Common myeloid progenitor, CD34-positive (primary cell): ENCODE measurements around the gene CDADC1.
"Not testable (repeated sequence)": the region's sequence is repeated elsewhere in the genome, so short reads cannot be mapped to it uniquely, and the experiment has no call there.

ENCODE experiments used
- CTCF ChIA-PET: fragments of 350-600 bp; sonication (Branson Sonifier 250); formaldehyde crosslinking; loops from one replicate; lab custom pipeline; 2021; ENCODE audit warnings: antibody characterized with exemption; lab: Charles Lee
- POLR2A ChIA-PET: fragments of 350-600 bp; sonication (Branson Sonifier 250); formaldehyde crosslinking; loops from one replicate; lab custom pipeline; 2021; ENCODE audit warnings: antibody characterized with exemption; lab: Charles Lee
- DNase-seq, 3 donors: peaks; one replicate each; pipeline versions ENCODE4 v3.0.0 to v3.0.0-alpha.2; 2013
- H3K27ac ChIP-seq, 2 experiments: 1 replicate in 1 of 2; 2 replicates in 1 of 2; pipeline ENCODE4 v1.7.0; 2013; ENCODE audit warnings: inconsistent platforms in 2 of 2, low read length in 2 of 2, mild to moderate bottlenecking in 2 of 2, low read depth in 1 of 2, moderate library complexity in 1 of 2; ENCODE audit not compliant: severe bottlenecking in 2 of 2, insufficient read depth in 1 of 2, poor library complexity in 1 of 2
- H3K27me3 ChIP-seq, 5 experiments: replicated peaks in 2 of 5; 1 replicate in 3 of 5; 2 replicates in 2 of 5; pipeline versions ENCODE4 v1.6.1 to v1.7.0; 2013; ENCODE audit warnings: low read length in 4 of 5, mild to moderate bottlenecking in 2 of 5, moderate library complexity in 2 of 5, inconsistent platforms in 1 of 5; ENCODE audit not compliant: insufficient read depth in 5 of 5, control insufficient read depth in 4 of 5
- H3K36me3 ChIP-seq, 4 experiments: 1 replicate in 2 of 4; 2 replicates in 2 of 4; pipeline versions ENCODE4 v1.6.1 to v1.7.0; 2013; ENCODE audit warnings: low read length in 3 of 4, control low read depth in 1 of 4, mild to moderate bottlenecking in 1 of 4; ENCODE audit not compliant: control insufficient read depth in 4 of 4, insufficient read depth in 4 of 4
- H3K4me1 ChIP-seq, 4 experiments: 1 replicate in 3 of 4; 2 replicates in 1 of 4; pipeline versions ENCODE4 v1.6.1 to v1.7.1; 2013; ENCODE audit warnings: low read length in 3 of 4, mild to moderate bottlenecking in 3 of 4, control low read depth in 1 of 4, inconsistent platforms in 1 of 4, moderate library complexity in 1 of 4; ENCODE audit not compliant: control insufficient read depth in 4 of 4, insufficient read depth in 4 of 4; ENCODE audit errors: control extremely low read depth in 1 of 4
- H3K4me3 ChIP-seq, 7 experiments: 1 replicate in 4 of 7; 2 replicates in 3 of 7; pipeline versions ENCODE4 v1.5.1 to v1.7.0; 2013; ENCODE audit warnings: mild to moderate bottlenecking in 7 of 7, low read length in 6 of 7, moderate library complexity in 6 of 7, inconsistent platforms in 2 of 7, low read depth in 2 of 7, control low read depth in 1 of 7; ENCODE audit not compliant: insufficient read depth in 4 of 7, control insufficient read depth in 1 of 7; ENCODE audit errors: extremely low read depth in 1 of 7
- H3K9me3 ChIP-seq, 5 experiments: 1 replicate in 4 of 5; 2 replicates in 1 of 5; pipeline versions ENCODE4 v1.6.1 to v1.7.1; 2013; ENCODE audit warnings: low read length in 4 of 5, mild to moderate bottlenecking in 2 of 5, inconsistent platforms in 1 of 5, low read depth in 1 of 5, moderate library complexity in 1 of 5; ENCODE audit not compliant: control insufficient read depth in 4 of 5, insufficient read depth in 2 of 5; ENCODE audit errors: control extremely low read depth in 1 of 5
- WGBS: methylation state at CpG from one replicate; pipeline ENCODE4 v1.1.5; 2013; ENCODE audit not compliant: insufficient coverage; 5-methylcytosine and 5-hydroxymethylcytosine counted together

Gene CDADC1

GRCh38 chr13:49279885-49280284, 32.2 kb downstream of the CDADC1 start:
- no peak for DNase-seq
- Histone ChIP-seq H3K27ac (no peak overlapping the region), H3K4me1 (peaks cover 0 to 13% (median 6%) of the 10 kb centered on the region in 4 experiments), H3K36me3 (peaks cover 2 to 29% (median 11%) of the 10 kb centered on the region in 4 experiments), H3K9me3 (no peaks in the 10 kb centered on the region), H3K27me3 (no peaks in the 10 kb centered on the region), H3K4me3 (no peak overlapping the region)
- ChIA-PET CTCF (interaction anchor here (0.6 to 8.7 kb wide), 23 partner anchors 7 to 277 kb away, joined by 3 to 85 read pairs (median 10); partner anchors contain the start of genes CDADC1 and MLNR), POLR2A (no interaction called here)

GRCh38 chr13:49287995-49288394, 40.3 kb downstream of the CDADC1 start:
- H3K27ac ChIP-seq: no peak overlapping the region
- H3K36me3 ChIP-seq: peaks cover 0 to 24% (median 14%) of the 10 kb centered on the region in 4 experiments
- peaks cover 4 to 16% (median 12%) of the 10 kb centered on the region in 4 experiments for H3K4me1 ChIP-seq
- no peaks in the 10 kb centered on the region for H3K27me3 ChIP-seq
- no peaks in the 10 kb centered on the region for H3K9me3 ChIP-seq
- ChIA-PET POLR2A (no interaction called here), CTCF (no interaction called here)
- H3K4me3 ChIP-seq: no peak overlapping the region
- no peak for DNase-seq
- no CpG with 5 or more reads among the region's 1 CpG for WGBS

- no peak for DNase-seq
These were observed 40.7 kb downstream of the CDADC1 start for GRCh38 chr13:49288458-49288857.

GRCh38 chr13:49292742-49293486, 45.2 kb downstream of the CDADC1 start:
- 0% methylated on average over 2 of the region's 6 CpGs for WGBS

More at GRCh38 chr13:49288458-49288857, 40.7 kb downstream of the CDADC1 start:
- ChIA-PET CTCF (interaction anchor here (1.1 to 5.1 kb wide), 2 partner anchors 8 to 237 kb away, joined by 3 to 29 read pairs; no protein-coding TSS in a partner anchor), POLR2A (interaction anchor here (0.6 kb wide), 1 partner anchor 10 kb away, joined by 3 read pairs; no protein-coding TSS in a partner anchor)
- no peak overlapping the region for H3K4me3 ChIP-seq
- no peaks in the 10 kb centered on the region for H3K27me3 ChIP-seq
- no peak overlapping the region for H3K27ac ChIP-seq
- peaks cover 4 to 21% (median 16%) of the 10 kb centered on the region in 4 experiments for H3K4me1 ChIP-seq
- peaks cover 0 to 24% (median 14%) of the 10 kb centered on the region in 4 experiments for H3K36me3 ChIP-seq
- H3K9me3 ChIP-seq: no peaks in the 10 kb centered on the region

GRCh38 chr13:49294723-49295122, 47.0 kb downstream of the CDADC1 start:
- peaks cover 4 to 22% (median 16%) of the 10 kb centered on the region in 4 experiments for H3K4me1 ChIP-seq
- WGBS: 83% methylated on average over 1 of the region's 6 CpGs
- H3K27ac ChIP-seq, H3K4me3 ChIP-seq, DNase-seq, H3K27me3 ChIP-seq, H3K9me3 ChIP-seq: not testable (repeated sequence)
- ChIA-PET POLR2A (interaction anchor here (0.6 kb wide), 1 partner anchor 55 kb away, joined by 3 read pairs; no protein-coding TSS in a partner anchor), CTCF (interaction anchor here (0.5 to 1.4 kb wide), 5 partner anchors 133 to 960 kb away, joined by 3 to 4 read pairs (median 3); no protein-coding TSS in a partner anchor)
- H3K36me3 ChIP-seq: peaks cover 0 to 19% (median 10%) of the 10 kb centered on the region in 4 experiments

More at GRCh38 chr13:49292742-49293486, 45.2 kb downstream of the CDADC1 start:
- Histone ChIP-seq H3K36me3 (peaks cover 0 to 27% (median 16%) of the 10 kb centered on the region in 4 experiments), H3K27me3 (no peaks in the 10 kb centered on the region), H3K4me3 (peak overlapping the region in 3 of 7 experiments; percentile 25 to 35 (median 34)), H3K9me3 (no peaks in the 10 kb centered on the region), H3K4me1 (peaks cover 4 to 22% (median 16%) of the 10 kb centered on the region in 4 experiments), H3K27ac (peak overlapping the region; percentile 27 to 59)
- peak; percentile 55 to 80 (median 77) for DNase-seq
- ChIA-PET CTCF (interaction anchor here (5.1 kb wide), 1 partner anchor 12 kb away, joined by 29 read pairs; no protein-coding TSS in a partner anchor), POLR2A (no interaction called here)

- Histone ChIP-seq H3K4me3 (no peak overlapping the region), H3K4me1 (peaks cover 4 to 22% (median 16%) of the 10 kb centered on the region in 4 experiments), H3K27me3 (no peaks in the 10 kb centered on the region), H3K36me3 (peaks cover 0 to 19% (median 10%) of the 10 kb centered on the region in 4 experiments), H3K9me3 (no peaks in the 10 kb centered on the region), H3K27ac (no peak overlapping the region)
- CTCF ChIA-PET: interaction anchor here (0.6 to 1.4 kb wide), 6 partner anchors 14 to 266 kb away, joined by 3 to 5 read pairs (median 3); no protein-coding TSS in a partner anchor
- DNase-seq: no peak
- POLR2A ChIA-PET: no interaction called here
- 96% methylated on average over 6 of the region's 6 CpGs for WGBS
These were observed 47.5 kb downstream of the CDADC1 start for GRCh38 chr13:49295244-49295643.
